Measurements from ENCODE around the gene HRG. TPM values are rescaled to one million over a fixed set of nuclear protein-coding genes. Genes with fewer than 3 reads are reported as not detected.
A peak's percentile ranks its signal among the peaks of the same experiment; 100 is the strongest.

Gene HRG
- total RNA-seq, 1 experiment from 2014 or later, result not detected

- no peak for DNase-seq (ENCODE audit: low read depth, low spot score)
- Histone ChIP-seq H3K27me3 (ENCODE audit: control insufficient read depth, insufficient read depth, low read length) (peaks cover 33% of the 10 kb centered on the region), H3K4me3 (ENCODE audit: low read depth in 2 of 2, low read length in 2 of 2) (no peak overlapping the region), H3K27ac (ENCODE audit: low read length) (no peak overlapping the region), H3K4me1 (ENCODE audit: control insufficient read depth, insufficient read depth, low read length) (no peaks in the 10 kb centered on the region), H3K36me3 (ENCODE audit: control insufficient read depth, insufficient read depth, low read length) (no peaks in the 10 kb centered on the region), H3K9me3 (ENCODE audit: control insufficient read depth, insufficient read depth, low read depth, low read length) (no peaks in the 10 kb centered on the region)
- in situ Hi-C loops (cut with HindIII; ENCODE audit: low pct_unique_long_range_greater_than_20kb, low sequenced_read_pairs), result no loop called here
- intact Hi-C loops (cut with micrococcal nuclease; ENCODE audit: unreplicated experiment), result no loop called here
- peak; percentile 72; the same call in 1 of the 2 replicates for ATAC-seq
- TF ChIP-seq SIN3A (IDR thresholded peaks at IDR 0.05; ENCODE audit: borderline replicate concordance, insufficient read depth, low read depth, low read length) (no peak), CTCF (IDR thresholded peaks at IDR 0.05) (no peak), TCF7L2 (IDR thresholded peaks at IDR 0.05; ENCODE audit: low read depth, low read length) (no peak), REST (IDR thresholded peaks at IDR 0.05; ENCODE audit: insufficient read depth in 1 of 2, low read depth in 2 of 2, low read length in 1 of 2) (no peak), POLR2AphosphoS5 (IDR thresholded peaks at IDR 0.05; ENCODE audit: low read depth, low read length) (no peak)
- ChIA-PET CTCF (no interaction called here), POLR2A (no interaction called here)
- no TSS peak for BruUV-seq (replicated peaks)
Observed at GRCh38 chr3:186640473-186640818, 25.4 kb upstream of the HRG start.

GRCh38 chr3:186640929-186641328, 24.9 kb upstream of the HRG start:
- POLR2A ChIA-PET, result no interaction called here
- intact Hi-C loops (cut with micrococcal nuclease; ENCODE audit: unreplicated experiment), result no loop called here
- Histone ChIP-seq H3K4me3 (ENCODE audit: low read depth in 2 of 2, low read length in 2 of 2) (no peak overlapping the region), H3K4me1 (ENCODE audit: control insufficient read depth, insufficient read depth, low read length) (no peaks in the 10 kb centered on the region), H3K36me3 (ENCODE audit: control insufficient read depth, insufficient read depth, low read length) (no peaks in the 10 kb centered on the region), H3K9me3 (ENCODE audit: control insufficient read depth, insufficient read depth, low read depth, low read length) (no peaks in the 10 kb centered on the region), H3K27me3 (ENCODE audit: control insufficient read depth, insufficient read depth, low read length) (peaks cover 33% of the 10 kb centered on the region), H3K27ac (ENCODE audit: low read length) (no peak overlapping the region)
- ATAC-seq (no peak), DNase-seq (ENCODE audit: low read depth, low spot score) (no peak)
- no TSS peak for BruUV-seq (replicated peaks)
- CTCF ChIA-PET, result no interaction called here
- in situ Hi-C loops (cut with HindIII; ENCODE audit: low pct_unique_long_range_greater_than_20kb, low sequenced_read_pairs), result no loop called here
- TF ChIP-seq SIN3A (IDR thresholded peaks at IDR 0.05; ENCODE audit: borderline replicate concordance, insufficient read depth, low read depth, low read length) (no peak), CTCF (IDR thresholded peaks at IDR 0.05) (no peak), TCF7L2 (IDR thresholded peaks at IDR 0.05; ENCODE audit: low read depth, low read length) (no peak), REST (IDR thresholded peaks at IDR 0.05; ENCODE audit: insufficient read depth in 1 of 2, low read depth in 2 of 2, low read length in 1 of 2) (no peak), POLR2AphosphoS5 (IDR thresholded peaks at IDR 0.05; ENCODE audit: low read depth, low read length) (no peak)

Data from Panc1 (cell line).